HUDEP-2 (cell line): ENCODE results near the gene EIF3F.
"Not testable (repeated sequence)": the region's sequence is repeated elsewhere in the genome, so short reads cannot be mapped to it uniquely, and the experiment has no call there.

Experiments
- DNase-seq, 76 experiments: peaks; one replicate each; lab custom pipeline; 2025; ENCODE audit not compliant: unreplicated experiment in 76 of 76; lab: John Stamatoyannopoulos, UW

Gene EIF3F

DNA sequence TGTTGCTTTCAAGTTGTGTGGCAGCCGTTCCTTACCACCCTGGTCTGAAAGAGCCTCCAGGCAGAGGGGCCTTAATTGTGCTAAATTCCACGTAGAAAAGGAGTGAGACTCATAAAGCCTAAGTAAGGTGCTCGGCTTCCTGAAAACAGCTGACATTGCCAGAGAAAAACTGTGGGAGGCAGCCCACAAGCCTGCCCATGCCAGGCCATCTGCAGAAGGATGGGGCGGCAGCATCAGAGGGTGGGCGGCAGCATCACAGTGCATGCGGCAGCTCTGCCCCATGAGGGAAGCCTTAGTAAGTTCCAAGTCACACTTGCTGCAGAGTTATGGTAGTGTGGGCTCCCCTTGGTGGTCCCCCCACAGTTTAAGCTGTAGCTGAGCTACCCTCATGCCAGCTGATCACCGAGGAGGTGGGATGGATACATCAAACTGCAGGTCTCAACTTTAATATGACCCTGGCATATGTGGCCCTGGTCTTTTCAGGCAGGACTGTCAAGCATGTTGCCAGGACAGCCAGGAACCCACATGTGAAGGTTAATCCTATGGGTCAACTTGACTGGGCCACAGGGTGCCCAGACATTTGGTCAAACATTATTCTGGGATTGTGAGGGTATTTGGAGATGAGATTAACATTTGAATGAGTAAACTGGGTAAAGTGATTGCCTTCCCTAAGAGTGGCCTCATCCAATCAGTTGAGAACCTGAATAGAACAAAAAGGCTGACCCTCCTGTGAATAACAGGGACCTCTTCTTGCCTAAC is 3.1 kb upstream of the EIF3F start:
- DNase-seq, result no peak

DNA sequence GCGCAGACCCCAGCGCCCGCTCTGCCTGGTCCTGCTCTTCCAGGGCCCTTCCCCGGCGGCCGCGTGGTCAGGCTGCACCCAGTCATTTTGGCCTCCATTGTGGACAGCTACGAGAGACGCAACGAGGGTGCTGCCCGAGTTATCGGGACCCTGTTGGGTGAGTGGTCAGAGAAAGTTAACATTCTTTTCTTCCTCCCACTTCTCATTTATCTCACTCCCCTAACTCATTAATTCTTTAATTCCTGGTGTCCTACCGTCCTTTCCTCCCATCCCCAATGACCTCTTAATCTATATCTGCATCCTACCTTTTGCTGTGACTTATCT is 385 bp downstream of the EIF3F start:
- not testable (repeated sequence) for DNase-seq

DNA sequence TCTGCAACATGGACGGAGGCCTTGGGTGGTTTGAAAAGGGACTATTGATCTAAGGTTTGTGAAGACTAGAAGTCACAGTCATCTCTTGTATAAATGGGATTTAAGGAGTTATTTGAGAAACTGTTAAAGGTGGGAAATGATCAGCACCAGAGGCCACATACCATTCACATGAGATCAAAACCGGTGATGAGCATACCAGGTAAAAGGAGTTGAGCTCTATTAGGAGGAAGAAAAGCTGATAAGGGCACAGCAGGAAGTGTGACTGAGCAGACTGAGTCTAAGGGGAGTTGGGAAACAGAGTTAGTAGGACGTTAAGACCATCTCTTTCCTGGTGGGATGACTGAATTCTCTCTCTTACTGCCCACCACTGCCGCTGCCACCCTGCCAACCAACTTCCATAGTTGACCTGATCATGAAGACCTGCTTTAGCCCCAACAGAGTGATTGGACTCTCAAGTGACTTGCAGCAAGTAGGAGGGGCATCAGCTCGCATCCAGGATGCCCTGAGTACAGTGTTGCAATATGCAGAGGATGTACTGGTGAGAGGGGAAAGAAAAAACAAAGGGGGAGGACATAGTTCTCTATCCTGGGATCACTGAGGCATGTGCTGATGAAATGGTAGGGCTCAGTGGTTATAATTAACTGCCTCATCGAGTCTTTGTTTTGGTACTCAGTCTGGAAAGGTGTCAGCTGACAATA is 7.6 kb downstream of the EIF3F start:
- DNase-seq, result no peak

DNA sequence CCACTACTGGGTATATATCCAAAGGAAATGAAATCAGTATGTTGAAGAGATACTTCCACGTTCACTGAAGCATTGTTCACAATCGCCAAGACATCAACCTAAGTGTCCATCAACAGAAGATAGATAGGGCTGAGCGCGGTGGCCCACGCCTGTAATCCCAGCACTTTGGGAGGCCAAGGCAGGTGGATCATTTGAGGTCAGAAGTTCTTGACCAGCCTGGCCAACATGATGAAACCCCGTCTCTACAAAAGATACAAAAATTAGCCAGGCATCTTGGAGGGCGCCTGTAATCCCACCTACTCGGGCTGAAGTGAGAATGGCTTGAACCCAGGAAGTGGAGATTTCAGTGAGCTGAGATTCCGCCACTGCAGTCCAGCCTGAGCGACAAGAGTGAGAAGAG is 12.7 kb downstream of the EIF3F start:
- no peak for DNase-seq

DNA sequence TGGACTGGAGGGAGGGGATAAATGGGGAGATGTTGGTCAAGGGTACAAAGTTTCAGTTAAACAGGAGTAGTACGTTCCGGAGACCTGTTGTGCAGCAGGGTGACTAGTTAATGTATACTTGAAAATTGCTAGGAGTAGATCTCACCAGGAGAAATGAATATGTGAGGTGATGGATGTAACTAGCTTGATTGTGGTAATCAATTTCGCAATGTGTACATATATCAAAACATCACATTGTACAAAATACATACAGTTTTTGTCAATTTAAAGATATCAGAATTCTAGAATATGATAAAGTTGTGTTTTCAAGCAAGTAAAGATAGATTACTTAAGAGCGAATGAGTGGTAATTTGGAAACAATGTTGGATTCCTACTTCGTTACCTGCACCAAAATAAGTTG is 13.3 kb downstream of the EIF3F start:
- no peak for DNase-seq

DNA sequence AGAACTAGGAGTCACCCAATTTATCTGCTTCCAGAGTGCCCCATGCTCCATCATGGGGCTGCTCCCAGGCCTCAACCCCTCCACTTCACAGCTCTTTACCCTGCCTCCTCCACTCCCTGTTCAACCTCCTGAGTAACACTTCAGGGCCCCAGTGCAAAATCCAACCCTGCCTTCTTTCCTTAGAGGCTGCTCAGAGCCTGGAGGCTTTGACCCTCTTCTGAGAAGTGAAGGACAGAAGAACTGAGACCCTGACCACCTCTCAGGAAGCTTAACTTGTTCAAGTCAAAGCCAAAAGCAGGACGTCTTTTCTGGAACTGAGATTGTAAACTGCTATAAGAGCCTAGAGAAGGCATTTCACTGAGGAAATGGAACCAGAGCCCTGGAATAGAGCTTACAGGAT is 15.5 kb downstream of the EIF3F start:
- no peak for DNase-seq

DNA sequence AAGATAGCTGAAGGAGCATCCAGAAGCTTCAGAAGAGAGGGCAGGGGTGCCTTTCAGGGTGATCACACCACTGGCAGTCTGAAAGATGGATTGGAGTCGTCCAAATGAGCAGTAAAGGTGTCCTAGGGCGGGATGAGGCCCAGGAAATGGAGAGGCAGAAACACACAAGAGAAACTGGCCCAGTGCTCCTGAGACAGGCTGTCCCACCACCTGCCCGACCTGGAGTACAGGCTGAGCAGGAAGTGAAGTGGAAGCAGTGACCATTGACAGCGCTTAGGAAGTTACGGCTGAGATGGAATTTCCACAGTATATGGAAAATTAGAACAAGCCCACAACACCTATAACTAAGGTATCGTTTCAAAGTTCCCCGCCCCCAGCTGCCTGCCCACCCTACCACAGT is 16.1 kb downstream of the EIF3F start:
- DNase-seq, result no peak

DNA sequence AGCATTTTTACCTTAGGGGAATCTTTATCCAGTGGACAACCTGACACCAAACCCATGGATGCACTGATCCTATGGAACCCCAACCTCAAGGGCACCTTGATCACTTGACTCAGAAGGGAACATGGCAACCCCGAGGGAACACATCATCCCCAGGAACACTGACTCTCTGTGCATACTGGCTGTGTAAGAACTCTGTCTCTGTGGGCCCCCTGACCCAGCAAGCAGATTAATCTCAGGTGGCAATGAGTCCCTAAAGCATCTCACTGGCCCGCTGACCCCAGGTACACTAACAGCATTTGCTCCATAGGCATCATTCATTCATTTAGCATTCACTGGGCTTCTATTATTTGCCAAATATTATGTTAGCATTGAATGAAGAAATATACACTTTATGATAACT is 16.9 kb downstream of the EIF3F start:
- no peak for DNase-seq

DNA sequence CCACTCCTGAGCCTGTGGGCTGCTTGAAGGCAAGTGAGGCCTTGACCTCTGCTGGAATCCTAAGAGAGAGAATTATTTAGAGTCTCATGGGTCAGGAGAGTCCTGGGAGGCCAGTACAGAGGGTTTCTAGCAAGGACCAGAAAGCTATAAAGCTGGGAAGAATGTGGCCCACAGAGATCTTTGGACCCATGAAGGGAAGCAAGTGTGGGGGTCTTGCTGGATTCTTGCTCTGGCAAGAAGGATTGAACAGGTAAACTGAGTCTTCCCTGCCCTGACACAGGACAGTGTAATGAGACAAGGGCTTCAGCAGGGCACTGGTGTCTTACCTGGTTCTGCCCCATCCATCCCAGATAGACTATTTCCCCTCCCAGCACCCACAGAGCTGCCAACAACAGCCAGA is 18.4 kb downstream of the EIF3F start:
- no peak for DNase-seq

DNA sequence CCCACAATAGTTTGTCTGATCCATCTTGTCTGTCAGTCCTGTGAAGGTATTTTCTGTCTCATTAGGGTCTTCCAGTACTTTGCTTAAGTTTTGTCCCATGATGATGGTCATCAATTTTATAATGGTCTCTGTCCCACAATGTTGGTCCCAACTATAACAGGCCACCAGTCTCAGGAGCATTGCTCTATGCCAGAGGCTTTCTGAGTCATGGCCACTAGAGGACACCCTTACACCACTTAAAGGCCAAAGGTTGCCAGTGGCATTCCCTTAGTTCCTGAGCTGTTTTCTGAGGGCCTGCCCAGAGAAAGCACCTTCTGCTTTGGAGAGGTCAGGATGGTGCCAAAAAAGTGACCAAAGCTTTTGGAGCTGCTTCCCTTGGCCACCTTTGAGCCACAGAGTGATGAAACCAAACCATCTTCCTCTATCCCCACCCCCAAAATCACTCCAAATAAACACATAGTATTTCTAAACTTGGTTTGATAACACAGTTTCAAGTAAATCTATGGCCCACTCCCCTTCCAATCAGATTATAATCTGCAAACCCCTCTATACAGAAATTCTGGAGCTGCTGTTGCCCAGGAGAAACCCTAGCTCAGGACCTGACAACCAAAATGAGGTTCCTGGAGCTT is 19.3 kb downstream of the EIF3F start:
- peak in 43 of 76 experiments; percentile 1 to 67 (median 29) for DNase-seq

DNA sequence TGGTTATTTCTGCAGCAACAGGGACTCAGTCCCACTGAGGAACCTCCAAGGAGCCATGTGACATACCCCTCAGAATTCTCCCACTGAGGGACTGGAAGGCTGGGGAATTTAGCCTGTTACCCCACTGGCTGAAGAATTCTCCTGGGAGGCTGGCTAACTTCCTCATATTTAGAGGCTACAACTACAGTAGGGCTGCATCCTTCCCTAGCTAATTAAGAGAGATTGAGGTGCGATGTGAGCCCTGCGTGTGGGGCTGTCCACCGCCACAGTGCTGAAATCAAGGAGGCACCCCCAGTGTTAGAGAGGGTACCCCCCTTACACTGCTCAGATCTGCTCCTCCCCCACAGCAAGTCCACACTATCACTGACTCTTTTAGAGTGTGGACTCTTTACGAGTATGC is 21.1 kb downstream of the EIF3F start:
- DNase-seq, result no peak

DNA sequence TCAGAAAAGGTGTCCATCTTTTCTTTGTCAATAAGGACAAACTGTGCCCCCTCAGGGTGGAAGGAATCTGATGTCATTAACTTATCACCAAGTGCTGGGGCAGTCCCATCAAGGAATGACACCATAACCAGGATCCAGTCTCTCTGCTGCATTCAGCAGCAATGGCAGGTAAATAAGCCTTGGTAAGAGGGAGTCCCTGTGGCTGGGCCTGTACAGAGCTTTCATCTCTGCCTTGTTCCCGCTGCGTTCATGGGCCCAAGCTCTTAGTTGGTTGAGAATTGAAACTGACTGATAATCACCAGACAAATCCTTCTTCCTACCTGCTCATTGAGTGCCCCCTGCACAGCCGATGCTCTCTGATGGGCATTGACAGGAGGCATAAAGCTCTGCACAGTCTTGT is 22.7 kb downstream of the EIF3F start:
- DNase-seq, result no peak

DNA sequence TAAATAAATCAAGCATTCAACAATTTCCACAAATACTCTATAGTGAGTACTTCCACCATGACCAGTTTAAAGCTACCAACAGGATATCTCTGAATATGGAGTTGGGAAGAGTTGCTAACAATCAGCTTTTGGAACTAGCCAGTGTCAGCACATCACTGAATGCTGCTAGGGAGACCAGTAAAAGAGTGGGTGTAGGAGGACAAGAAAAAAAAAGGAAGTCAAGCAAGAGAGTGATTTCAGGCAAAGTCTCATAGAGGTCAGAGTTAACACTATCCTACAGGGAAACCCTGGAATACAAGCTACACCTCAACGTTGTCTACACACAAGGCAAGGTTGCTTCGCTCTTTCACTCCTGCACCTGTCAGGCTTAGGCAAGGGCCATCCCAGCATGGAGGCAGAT is 24.2 kb downstream of the EIF3F start:
- DNase-seq, result no peak

DNA sequence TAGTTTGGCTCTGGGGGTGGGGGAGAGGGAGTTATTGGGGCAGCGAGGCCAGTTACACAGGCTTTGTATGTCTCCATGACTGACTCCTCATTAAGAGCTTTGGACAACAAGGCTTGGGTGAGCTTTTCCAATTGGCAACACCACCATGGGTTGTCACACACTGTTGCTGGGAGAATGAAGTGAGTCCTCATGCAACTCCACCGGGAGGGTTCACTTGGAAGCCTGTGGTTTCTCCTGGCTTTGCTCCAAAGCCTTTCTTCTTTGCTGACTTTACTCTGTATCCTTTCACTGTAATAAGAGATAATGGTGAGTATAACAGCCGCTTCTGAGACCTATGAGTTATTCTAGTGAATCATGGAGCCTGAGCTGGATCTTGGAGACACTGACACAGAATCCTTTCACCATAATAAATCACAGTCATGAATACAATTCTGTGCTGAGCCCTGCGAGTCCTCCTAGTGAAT is 24.9 kb downstream of the EIF3F start:
- DNase-seq, result no peak

DNA sequence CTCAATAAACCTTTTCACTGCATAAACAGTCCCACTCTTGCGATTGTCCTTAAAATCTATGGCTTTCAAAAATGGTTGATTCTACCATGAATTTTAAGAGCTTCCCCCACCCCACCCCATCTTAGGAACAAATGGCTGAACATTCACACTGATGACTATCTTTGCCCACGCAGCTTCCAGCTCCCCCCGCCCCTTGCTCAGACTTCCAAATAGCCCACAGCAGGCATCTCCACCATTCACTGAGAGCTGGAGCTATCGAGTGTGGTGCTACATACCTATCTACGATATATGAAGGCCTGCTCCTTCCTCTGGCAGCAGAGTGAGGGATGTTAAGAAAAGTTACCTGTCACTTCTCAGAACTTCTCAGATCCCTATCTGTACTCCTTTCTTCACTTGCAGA is 26.7 kb downstream of the EIF3F start:
- no peak for DNase-seq

DNA sequence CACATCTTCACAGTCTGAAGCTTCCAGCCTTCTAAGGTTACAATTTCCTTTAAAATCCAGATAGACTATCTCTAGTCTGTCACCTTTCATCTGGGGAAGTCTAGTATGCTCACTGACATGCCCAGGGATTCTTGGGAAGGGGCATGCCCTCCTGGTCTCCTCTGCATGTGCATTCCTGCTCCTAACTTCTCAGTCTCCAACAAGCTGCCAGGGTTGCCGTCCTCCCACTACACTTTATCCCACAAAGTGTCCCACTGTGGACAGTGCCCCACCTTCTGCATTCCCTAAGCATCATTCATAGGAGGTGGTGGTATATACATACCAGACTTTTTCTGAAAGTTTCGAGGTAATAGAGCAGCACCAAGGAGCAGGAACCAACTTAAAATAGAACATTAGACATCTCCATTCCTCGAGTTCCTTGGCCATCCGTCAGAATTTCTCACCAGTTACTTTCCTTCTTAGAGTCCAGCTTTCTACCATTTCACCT is 28.7 kb downstream of the EIF3F start:
- no peak for DNase-seq

DNA sequence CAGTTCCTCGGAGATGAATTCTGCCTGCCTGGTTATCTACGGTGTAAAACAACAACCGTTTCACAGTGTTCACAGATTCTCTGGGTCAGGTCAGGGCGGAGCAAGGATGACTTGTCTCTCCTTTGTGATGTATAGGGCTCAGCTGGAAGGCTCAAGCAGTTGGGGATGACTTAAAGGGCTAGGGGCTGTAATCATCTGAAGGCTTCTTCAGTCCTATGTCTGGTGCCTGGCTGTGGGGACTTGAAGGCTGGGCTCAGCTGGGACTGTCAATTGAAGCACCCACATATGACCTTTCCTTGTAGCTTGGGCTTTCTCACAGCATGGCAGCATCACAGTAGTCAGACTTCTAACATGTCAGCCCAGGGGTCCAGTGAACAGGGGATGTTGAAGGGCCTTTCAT is 29.3 kb downstream of the EIF3F start:
- no peak for DNase-seq

DNA sequence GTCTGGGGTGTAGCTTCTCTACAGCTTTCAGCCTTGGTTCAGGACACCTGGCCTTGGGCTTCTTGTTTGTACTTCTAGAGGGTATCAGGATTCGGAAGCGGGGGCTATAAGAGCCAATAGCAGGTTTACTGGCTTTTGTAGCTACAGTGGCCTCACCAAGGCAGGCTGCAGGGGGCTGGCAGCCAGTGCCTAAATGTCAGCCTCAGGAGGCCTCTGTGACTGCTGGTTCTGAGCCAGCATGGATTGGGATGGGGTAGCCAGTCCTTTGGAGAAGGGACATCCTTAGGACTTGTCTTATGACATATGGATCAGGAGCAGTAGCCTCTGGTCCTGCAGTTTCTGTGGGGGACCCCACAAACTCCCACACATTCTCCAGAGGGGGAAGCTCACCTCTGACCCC is 29.9 kb downstream of the EIF3F start:
- no peak for DNase-seq

DNA sequence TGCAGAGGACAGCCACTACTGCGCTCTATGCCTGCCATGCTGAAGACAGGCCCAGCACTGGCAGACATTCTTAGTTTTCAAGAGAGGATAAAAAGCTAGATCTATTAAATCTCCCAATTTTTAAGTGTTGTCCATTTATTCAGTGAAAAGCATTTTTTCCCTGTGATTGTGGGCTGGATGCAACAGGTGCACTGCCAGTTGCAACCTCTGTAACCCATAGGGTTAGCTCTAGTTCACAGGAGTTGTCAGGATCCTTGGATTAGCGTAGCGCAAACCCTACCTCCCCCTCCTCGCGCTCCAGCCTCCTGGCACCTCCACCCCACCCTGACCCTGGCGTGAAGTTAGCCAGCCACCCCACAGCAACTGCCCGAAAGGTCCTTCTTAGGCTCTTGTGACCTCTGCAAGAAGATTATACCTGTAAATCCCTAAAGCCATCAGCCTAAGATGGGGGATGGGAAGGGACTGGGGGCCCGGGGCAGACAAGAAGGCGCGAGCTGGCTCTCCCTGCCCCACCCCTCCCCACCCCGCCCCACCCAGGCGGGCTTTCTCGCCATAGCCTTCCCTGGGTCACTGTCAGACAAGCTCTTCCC is 30.9 kb downstream of the EIF3F start:
- no peak for DNase-seq

DNA sequence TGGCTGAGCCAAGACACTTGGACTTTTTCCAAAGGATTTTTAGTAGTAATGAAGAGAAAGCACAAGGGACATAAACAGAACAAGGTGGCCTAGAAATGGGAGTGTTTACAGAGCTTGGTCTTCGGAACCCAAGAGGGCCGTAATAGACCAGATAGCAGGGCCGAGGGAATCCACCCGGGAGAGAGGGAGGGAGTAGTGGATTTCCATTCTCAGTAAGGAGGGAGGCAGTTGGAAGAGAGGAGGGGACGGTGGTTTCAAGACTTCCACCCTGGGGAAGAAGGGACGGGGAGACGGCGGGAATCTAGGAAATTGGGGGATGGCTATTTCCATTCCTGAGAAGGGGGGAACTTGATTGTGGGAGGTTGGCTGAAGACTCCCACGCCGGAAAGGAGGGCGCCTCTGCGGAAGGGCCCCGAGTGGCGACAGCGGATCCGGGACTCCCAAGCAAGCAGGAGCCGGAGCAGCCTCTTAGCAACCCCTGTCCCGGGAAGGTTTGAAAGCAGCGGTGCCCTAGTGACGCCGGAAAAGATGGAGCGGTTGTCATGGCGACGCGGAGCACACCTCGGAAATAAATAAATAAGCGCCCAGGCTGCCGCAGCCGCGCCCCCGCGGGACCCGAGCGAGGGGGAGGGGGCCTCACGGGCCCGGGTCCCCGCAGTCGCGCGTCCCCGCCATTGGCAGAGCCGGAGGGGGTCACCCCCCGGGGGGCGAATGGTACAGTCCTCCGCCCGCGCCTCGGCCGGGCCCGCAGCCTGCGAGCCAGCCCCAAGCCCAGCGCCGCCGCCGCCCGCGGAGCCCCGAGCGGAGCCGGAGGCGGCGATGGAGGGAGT is 31.6 kb downstream of the EIF3F start:
- no peak for DNase-seq
